ENCODE results near the gene GAPDHS.

Gene GAPDHS

DNA sequence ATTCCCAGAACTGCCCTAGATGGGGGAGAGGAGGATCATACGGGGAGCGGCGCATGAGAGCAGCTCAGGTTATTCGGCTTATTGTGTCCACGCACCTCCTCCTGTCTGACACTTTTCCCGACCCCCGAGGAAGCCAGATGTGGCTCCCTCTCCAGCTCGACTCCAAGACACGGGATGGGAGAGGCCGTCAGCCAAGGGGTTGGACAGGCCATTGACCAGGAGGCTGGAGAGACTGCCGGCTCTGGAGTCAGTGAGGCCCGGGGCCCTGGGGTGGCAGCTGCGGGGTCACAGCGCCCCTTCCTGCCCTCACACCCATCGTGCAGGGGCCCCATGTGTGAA is 22.7 kb upstream of the GAPDHS start:
- Histone ChIP-seq H3K27ac (no peak overlapping the region), H3K27me3 (replicated peaks) (peaks cover 50% of the 10 kb centered on the region), H3K4me3 (ENCODE audit: low read depth, low read length) (no peak overlapping the region), H3K36me3 (replicated peaks) (no peaks in the 10 kb centered on the region)
- no peak for DNase-seq
- in situ Hi-C loops (cut with HindIII; ENCODE audit: low pct_ligation_motif_present, low sequenced_read_pairs): no loop called here
- TF ChIP-seq, protein P1, sequence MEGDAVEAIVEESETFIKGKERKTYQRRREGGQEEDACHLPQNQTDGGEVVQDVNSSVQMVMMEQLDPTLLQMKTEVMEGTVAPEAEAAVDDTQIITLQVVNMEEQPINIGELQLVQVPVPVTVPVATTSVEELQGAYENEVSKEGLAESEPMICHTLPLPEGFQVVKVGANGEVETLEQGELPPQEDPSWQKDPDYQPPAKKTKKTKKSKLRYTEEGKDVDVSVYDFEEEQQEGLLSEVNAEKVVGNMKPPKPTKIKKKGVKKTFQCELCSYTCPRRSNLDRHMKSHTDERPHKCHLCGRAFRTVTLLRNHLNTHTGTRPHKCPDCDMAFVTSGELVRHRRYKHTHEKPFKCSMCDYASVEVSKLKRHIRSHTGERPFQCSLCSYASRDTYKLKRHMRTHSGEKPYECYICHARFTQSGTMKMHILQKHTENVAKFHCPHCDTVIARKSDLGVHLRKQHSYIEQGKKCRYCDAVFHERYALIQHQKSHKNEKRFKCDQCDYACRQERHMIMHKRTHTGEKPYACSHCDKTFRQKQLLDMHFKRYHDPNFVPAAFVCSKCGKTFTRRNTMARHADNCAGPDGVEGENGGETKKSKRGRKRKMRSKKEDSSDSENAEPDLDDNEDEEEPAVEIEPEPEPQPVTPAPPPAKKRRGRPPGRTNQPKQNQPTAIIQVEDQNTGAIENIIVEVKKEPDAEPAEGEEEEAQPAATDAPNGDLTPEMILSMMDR (IDR thresholded peaks at IDR 0.05; ENCODE audit: low read depth, low read length, missing control alignments): no peak

- TF ChIP-seq, protein P1 (IDR thresholded peaks at IDR 0.05; ENCODE audit: low read depth, low read length, missing control alignments): no peak
Observed at GRCh38 chr19:35511337-35511736, 21.9 kb upstream of the GAPDHS start.

GRCh38 chr19:35512831-35513627 is 20.2 kb upstream of the GAPDHS start:
- Histone ChIP-seq H3K4me3 (ENCODE audit: low read depth, low read length) (no peak overlapping the region), H3K27me3 (replicated peaks) (peaks cover 36% of the 10 kb centered on the region), H3K36me3 (replicated peaks) (no peaks in the 10 kb centered on the region), H3K27ac (no peak overlapping the region)
- no peak for DNase-seq
- TF ChIP-seq, protein P1 (IDR thresholded peaks at IDR 0.05; ENCODE audit: low read depth, low read length, missing control alignments): no peak
- in situ Hi-C loops (cut with HindIII; ENCODE audit: low pct_ligation_motif_present, low sequenced_read_pairs): no loop called here

More at GRCh38 chr19:35511337-35511736, 21.9 kb upstream of the GAPDHS start:
- H3K4me3 ChIP-seq (ENCODE audit: low read depth, low read length): no peak overlapping the region
- H3K27me3 ChIP-seq (replicated peaks): peaks cover 47% of the 10 kb centered on the region
- DNase-seq: no peak
- no peaks in the 10 kb centered on the region for H3K36me3 ChIP-seq (replicated peaks)
- in situ Hi-C loops (cut with HindIII; ENCODE audit: low pct_ligation_motif_present, low sequenced_read_pairs): no loop called here
- H3K27ac ChIP-seq: no peak overlapping the region

- Histone ChIP-seq H3K4me3 (ENCODE audit: low read depth, low read length) (no peak within 1 kb of the TSS), H3K36me3 (replicated peaks) (no peaks in the 10 kb centered on the region), H3K27me3 (replicated peaks) (peaks cover 29% of the 10 kb centered on the region), H3K27ac (no peak within 1 kb of the TSS)
- DNase-seq: peak; percentile 24
- in situ Hi-C loops (cut with HindIII; ENCODE audit: low pct_ligation_motif_present, low sequenced_read_pairs): no loop called here
- TF ChIP-seq, protein P1 (IDR thresholded peaks at IDR 0.05; ENCODE audit: low read depth, low read length, missing control alignments): peak; percentile 24
Observed at GRCh38 chr19:35513628-35514281, 19.5 kb upstream of the GAPDHS start, which contains the start of gene DMKN. Gene DMKN (minus strand): TSS chr19:35513649. CDS start chr19:35513475, 174 bp downstream.

- Histone ChIP-seq H3K27me3 (replicated peaks) (peaks cover 23% of the 10 kb centered on the region), H3K27ac (no peak overlapping the region), H3K4me3 (ENCODE audit: low read depth, low read length) (no peak overlapping the region), H3K36me3 (replicated peaks) (no peaks in the 10 kb centered on the region)
- TF ChIP-seq, protein P1 (IDR thresholded peaks at IDR 0.05; ENCODE audit: low read depth, low read length, missing control alignments): no peak
- DNase-seq: no peak
- in situ Hi-C loops (cut with HindIII; ENCODE audit: low pct_ligation_motif_present, low sequenced_read_pairs): no loop called here
Observed at GRCh38 chr19:35514282-35514809, 18.9 kb upstream of the GAPDHS start.

Measured in brain microvascular endothelial cell (primary cell).